Tibial artery (tissue), 4 donors: ENCODE measurements around the gene F7.
"Not testable (repeated sequence)": the region's sequence is repeated elsewhere in the genome, so short reads cannot be mapped to it uniquely, and the experiment has no call there.

Source experiments
- DNase-seq, 2 donors: peaks; one replicate each; pipeline ENCODE4 v3.0.0-alpha.2; 2019
- H3K27ac ChIP-seq, 2 donors: fragments of 200-600 bp; sonication (generic) in 1 of 2; 1 replicate in 1 of 2; 2 replicates in 1 of 2; pipeline ENCODE4 v1.5.1; 2018 to 2019; ENCODE audit warnings: mild to moderate bottlenecking in 1 of 2
- H3K27me3 ChIP-seq, 2 donors: fragments of 200-600 bp; sonication (generic) in 1 of 2; one replicate each; pipeline versions ENCODE4 v1.5.1 to v1.6.0; 2016 to 2019
- H3K36me3 ChIP-seq, 3 donors: fragments of 200-600 bp; sonication (generic) in 2 of 3; one replicate each; pipeline ENCODE4 v1.5.1; 2016 to 2019; ENCODE audit warnings: mild to moderate bottlenecking in 2 of 3
- H3K4me1 ChIP-seq, 4 donors: fragments of 200-600 bp; sonication (generic) in 2 of 4; 1 replicate in 3 of 4; 2 replicates in 1 of 4; pipeline ENCODE4 v1.5.1; 2016 to 2019
- H3K4me3 ChIP-seq, 2 donors: fragments of 200-600 bp; sonication (generic) in 1 of 2; 1 replicate in 1 of 2; 2 replicates in 1 of 2; pipeline ENCODE4 v1.5.1; 2018 to 2019; ENCODE audit warnings: mild to moderate bottlenecking in 2 of 2
- H3K9me3 ChIP-seq, 3 donors: fragments of 200-600 bp; sonication (generic) in 1 of 3; one replicate each; pipeline ENCODE4 v1.5.1; 2016 to 2019
- intact Hi-C: fragments of 100-400 bp; cut with DNase I; formaldehyde crosslinking; loops from one replicate; pipeline ENCODE4 v1.15.0; 2023; ENCODE audit warnings: low total_unique reads
- TF ChIP-seq, protein P1 (sequence below), 2 experiments: fragments of 200-600 bp in 1 of 2; fragments of 450-650 bp in 1 of 2; IDR thresholded peaks; one replicate each; pipeline ENCODE4 v1.5.1; 2017 to 2019; ENCODE audit warnings: antibody characterized with exemption in 2 of 2, mild to moderate bottlenecking in 1 of 2, moderate library complexity in 1 of 2

Gene F7

DNA sequence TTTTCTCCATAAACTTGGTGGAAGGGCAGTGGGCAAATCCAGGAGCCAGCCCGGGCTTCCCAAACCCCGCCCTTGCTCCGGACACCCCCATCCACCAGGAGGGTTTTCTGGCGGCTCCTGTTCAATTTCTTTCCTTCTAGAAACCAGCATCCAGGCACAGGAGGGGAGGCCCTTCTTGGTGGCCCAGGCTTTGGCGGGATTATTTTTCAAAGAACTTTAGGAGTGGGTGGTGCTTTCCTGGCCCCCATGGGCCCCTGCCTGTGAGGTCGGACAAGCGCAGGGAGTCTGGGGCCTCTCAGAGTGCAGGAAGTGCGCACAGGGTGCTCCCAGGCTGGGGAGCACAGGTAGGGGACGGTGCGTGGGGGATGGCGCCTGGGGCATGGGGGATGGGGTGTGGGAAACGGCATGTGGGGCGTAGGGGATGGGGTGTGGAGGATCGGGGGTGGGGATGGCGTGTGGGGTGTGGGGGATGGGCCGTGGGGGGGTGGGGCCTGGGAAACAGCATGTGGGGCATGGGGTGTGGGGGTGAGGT, 396 bp downstream of the F7 start:
- Histone ChIP-seq H3K4me1 (peaks cover 0 to 17% (median 13%) of the 10 kb centered on the region in 4 donors), H3K9me3 (no peaks in the 10 kb centered on the region), H3K36me3 (no peaks in the 10 kb centered on the region), H3K27ac (no peak overlapping the region), H3K4me3 (no peak overlapping the region), H3K27me3 (peaks cover 0 to 41% of the 10 kb centered on the region in 2 donors)
- no peak for DNase-seq
- intact Hi-C loops, result no loop called here
- TF ChIP-seq, protein P1, sequence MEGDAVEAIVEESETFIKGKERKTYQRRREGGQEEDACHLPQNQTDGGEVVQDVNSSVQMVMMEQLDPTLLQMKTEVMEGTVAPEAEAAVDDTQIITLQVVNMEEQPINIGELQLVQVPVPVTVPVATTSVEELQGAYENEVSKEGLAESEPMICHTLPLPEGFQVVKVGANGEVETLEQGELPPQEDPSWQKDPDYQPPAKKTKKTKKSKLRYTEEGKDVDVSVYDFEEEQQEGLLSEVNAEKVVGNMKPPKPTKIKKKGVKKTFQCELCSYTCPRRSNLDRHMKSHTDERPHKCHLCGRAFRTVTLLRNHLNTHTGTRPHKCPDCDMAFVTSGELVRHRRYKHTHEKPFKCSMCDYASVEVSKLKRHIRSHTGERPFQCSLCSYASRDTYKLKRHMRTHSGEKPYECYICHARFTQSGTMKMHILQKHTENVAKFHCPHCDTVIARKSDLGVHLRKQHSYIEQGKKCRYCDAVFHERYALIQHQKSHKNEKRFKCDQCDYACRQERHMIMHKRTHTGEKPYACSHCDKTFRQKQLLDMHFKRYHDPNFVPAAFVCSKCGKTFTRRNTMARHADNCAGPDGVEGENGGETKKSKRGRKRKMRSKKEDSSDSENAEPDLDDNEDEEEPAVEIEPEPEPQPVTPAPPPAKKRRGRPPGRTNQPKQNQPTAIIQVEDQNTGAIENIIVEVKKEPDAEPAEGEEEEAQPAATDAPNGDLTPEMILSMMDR (IDR thresholded peaks at IDR 0.05), result no peak

DNA sequence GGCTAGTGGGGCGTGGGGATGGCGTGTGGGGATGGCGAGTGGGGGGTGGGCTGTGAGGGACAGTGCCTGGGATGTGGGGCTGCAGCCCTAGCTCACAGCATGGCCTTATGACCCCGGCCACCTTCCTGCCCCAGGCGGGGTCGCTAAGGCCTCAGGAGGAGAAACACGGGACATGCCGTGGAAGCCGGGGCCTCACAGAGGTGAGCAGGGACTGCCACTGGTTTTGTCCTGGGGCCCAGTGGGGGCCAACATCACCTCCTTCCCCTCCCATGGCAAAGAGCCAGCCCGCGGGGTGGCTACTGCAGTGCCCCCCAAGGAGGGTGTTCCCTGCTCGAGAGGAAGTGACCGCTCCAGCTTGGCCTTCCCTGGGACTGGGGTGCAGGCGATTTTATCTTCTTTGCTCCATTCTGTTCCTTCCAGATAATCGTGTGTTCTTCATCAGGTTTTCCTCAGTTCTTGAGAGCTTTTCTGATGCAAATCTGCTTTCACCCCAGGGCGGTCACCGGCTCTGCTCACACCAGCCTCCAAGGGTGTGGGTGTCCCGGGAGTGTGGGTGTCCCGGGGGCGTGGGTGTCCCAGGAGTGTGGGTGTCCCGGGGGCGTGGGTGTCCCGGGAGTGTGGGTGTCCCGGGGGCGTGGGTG, 1.2 kb downstream of the F7 start:
- Histone ChIP-seq H3K27ac (no peak overlapping the region), H3K4me3 (no peak overlapping the region), H3K9me3 (no peaks in the 10 kb centered on the region), H3K36me3 (no peaks in the 10 kb centered on the region), H3K27me3 (peaks cover 0 to 43% of the 10 kb centered on the region in 2 donors), H3K4me1 (peaks cover 0 to 18% (median 14%) of the 10 kb centered on the region in 4 donors)
- no peak for DNase-seq
- intact Hi-C loops, result no loop called here
- TF ChIP-seq, protein P1 (IDR thresholded peaks at IDR 0.05), result no peak

DNA sequence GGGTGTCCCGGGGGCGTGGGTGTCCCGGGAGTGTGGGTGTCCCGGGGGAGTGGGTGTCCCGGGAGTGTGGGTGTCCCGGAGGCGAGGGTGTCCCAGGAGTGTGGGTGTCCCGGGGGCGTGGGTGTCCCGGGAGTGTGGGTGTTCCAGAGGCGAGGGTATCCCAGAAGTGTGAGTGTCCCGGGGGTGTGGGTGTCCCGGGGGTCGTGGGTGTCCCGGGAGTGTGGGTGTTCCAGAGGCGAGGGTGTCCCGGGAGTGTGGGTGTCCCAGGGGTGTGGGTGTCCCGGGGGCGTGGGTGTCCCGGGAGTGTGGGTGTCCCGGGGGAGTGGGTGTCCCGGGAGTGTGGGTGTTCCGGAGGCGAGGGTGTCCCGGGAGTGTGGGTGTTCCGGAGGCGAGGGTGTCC, 2.9 kb downstream of the F7 start:
- H3K4me3 ChIP-seq, DNase-seq, H3K36me3 ChIP-seq, intact Hi-C loops, H3K27ac ChIP-seq, H3K9me3 ChIP-seq: not testable (repeated sequence)
- Histone ChIP-seq H3K4me1 (peaks cover 0 to 18% (median 14%) of the 10 kb centered on the region in 4 donors), H3K27me3 (peaks cover 0 to 43% of the 10 kb centered on the region in 2 donors)

DNA sequence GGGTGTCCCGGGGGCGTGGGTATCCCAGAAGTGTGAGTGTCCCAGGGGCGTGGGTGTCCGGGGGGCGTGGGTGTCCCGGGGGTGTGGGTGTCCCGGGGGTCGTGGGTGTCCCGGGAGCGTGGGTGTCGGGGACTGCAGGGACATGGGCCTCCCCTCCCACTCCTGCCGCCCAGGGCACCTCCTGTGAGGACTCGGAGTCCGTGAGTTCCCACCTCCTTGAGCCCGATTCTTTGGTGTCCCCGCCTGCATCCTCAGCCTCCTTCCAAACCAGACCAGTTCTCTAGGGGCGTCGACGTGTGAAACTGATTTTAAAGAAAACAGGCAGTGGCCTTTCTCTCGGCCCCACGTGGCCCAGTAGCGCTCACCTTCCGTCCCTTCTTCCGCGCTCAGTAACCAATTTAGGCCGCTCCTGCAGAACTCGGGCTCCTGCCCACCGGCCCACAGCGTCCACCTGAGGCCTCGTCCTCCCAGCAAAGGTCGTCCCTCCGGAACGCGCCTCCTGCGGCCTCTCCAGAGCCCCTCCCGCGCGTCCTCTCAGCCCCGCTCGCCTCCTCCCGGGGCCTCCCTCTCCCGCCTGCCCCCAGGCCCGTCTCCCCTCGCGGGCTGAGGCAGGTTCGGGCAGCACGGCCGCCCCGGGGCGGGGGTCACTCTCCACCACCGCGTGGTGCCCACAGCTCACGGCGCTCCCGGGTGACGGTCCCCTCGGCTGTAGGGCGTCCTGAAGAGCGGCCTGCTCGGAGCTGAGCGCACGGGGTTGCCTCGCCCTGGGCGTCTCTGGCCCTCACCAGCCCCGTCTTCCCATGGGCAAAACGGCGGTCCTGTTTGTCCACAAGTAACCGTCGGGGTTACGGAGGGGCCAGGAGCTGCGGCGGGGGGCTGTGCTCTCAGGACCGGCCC, 3.8 kb downstream of the F7 start:
- Histone ChIP-seq H3K4me1 (peaks cover 0 to 18% (median 14%) of the 10 kb centered on the region in 4 donors), H3K27me3 (peaks cover 0 to 35% of the 10 kb centered on the region in 2 donors), H3K9me3 (no peaks in the 10 kb centered on the region), H3K4me3 (peak overlapping the region in 1 of 2 donors; percentile 40), H3K36me3 (no peaks in the 10 kb centered on the region), H3K27ac (no peak overlapping the region)
- intact Hi-C loops, result no loop called here
- TF ChIP-seq, protein P1 (IDR thresholded peaks at IDR 0.05), result no peak
- DNase-seq, result no peak

DNA sequence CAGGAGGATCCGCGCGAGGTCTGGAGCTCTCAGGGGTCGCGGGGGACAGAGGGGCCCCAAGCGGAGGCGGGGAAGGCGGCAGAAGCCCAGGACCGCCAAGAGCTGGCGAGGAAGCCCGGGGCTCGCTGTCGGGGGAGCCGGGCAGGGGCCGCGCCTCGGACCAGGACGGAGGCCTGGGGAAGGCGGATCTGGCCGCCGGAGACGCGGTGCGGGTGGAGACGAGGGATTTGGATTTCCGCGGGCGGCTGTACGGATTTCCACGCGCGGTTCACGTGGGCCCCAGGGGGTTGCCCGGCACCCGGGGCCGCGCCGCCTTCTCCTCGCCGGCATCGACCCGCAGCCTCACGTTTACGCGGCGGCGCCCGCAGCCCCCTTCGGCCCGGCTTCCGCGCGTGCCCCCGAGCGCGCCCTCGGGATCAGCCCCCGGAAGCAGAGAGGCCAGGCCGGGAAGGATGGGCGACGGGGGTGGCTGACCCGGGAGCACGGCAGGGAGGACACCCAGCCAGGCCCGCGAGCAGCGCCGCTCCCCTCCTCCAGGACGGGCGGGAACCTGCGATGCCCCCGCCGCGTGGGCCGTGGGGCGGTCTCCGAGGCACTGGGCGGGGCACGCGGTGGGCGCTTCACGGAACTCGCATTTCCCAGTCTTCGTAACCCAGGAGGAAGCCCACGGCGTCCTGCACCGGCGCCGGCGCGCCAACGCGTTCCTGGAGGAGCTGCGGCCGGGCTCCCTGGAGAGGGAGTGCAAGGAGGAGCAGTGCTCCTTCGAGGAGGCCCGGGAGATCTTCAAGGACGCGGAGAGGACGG, 4.7 kb downstream of the F7 start:
- DNase-seq, result no peak
- peaks cover 0 to 18% (median 14%) of the 10 kb centered on the region in 4 donors for H3K4me1 ChIP-seq
- no peaks in the 10 kb centered on the region for H3K9me3 ChIP-seq
- intact Hi-C loops, result no loop called here
- TF ChIP-seq, protein P1 (IDR thresholded peaks at IDR 0.05), result no peak
- peaks cover 0 to 34% of the 10 kb centered on the region in 2 donors for H3K27me3 ChIP-seq
- no peak overlapping the region for H3K27ac ChIP-seq
- no peaks in the 10 kb centered on the region for H3K36me3 ChIP-seq
- H3K4me3 ChIP-seq, result peak overlapping the region; percentile 30 to 40
